Fibroblast of upper back skin (primary cell): ENCODE measurements around the gene DMC1.
A peak's percentile ranks its signal among the peaks of the same experiment; 100 is the strongest.

Source experiments
- DNase-seq: peaks from one replicate; pipeline ENCODE4 v3.0.0-alpha.2; 2013

The DMC1 gene

GRCh38 chr22:38566726-38567504 lies 3.1 kb downstream of the DMC1 start:
- DNase-seq, result no peak

GRCh38 chr22:38565441-38565840 lies 4.5 kb downstream of the DMC1 start:
- no peak for DNase-seq

GRCh38 chr22:38564669-38565068 lies 5.3 kb downstream of the DMC1 start:
- no peak for DNase-seq

- DNase-seq, result peak; percentile 74
These were observed 15.7 kb downstream of the DMC1 start for GRCh38 chr22:38554281-38554680.

- no peak for DNase-seq
These were observed 20.7 kb downstream of the DMC1 start for GRCh38 chr22:38549101-38549894.

- no peak for DNase-seq
These were observed 29.3 kb downstream of the DMC1 start for GRCh38 chr22:38540701-38541100.

- DNase-seq, result no peak
These were observed 38.6 kb downstream of the DMC1 start for GRCh38 chr22:38531251-38531938.

- no peak for DNase-seq
These were observed 45.6 kb downstream of the DMC1 start for GRCh38 chr22:38524429-38524828.

GRCh38 chr22:38523479-38523878 lies 46.5 kb downstream of the DMC1 start:
- DNase-seq, result no peak

GRCh38 chr22:38523029-38523428 lies 47.0 kb downstream of the DMC1 start:
- DNase-seq, result no peak

- DNase-seq, result no peak
These were observed 50.3 kb downstream of the DMC1 start for GRCh38 chr22:38519453-38520250.

GRCh38 chr22:38518620-38519019 lies 51.4 kb downstream of the DMC1 start:
- DNase-seq, result no peak

- no peak for DNase-seq
These were observed 56.9 kb downstream of the DMC1 start for GRCh38 chr22:38513063-38513462.

GRCh38 chr22:38510416-38510970 lies 59.5 kb downstream of the DMC1 start:
- no peak for DNase-seq

- peak; percentile 95 for DNase-seq
These were observed 63.6 kb downstream of the DMC1 start, which contains the start of gene DDX17 for GRCh38 chr22:38506118-38506962. Gene DDX17, minus strand, starts transcription at chr22:38506311.

- DNase-seq, result peak; percentile 54
These were observed 64.4 kb downstream of the DMC1 start for GRCh38 chr22:38505541-38506117.

- DNase-seq, result peak; percentile 40
These were observed 65.0 kb downstream of the DMC1 start for GRCh38 chr22:38504731-38505540.

GRCh38 chr22:38503021-38503420 lies 67.0 kb downstream of the DMC1 start:
- no peak for DNase-seq

- DNase-seq, result no peak
These were observed 67.9 kb downstream of the DMC1 start for GRCh38 chr22:38501797-38502672.
